AG20443 (cell line): Measurements from ENCODE around the gene SRR.
"Not testable (repeated sequence)": the region's sequence is repeated elsewhere in the genome, so short reads cannot be mapped to it uniquely, and the experiment has no call there.

Experiments used
- DNase-seq: peaks from one replicate; pipeline ENCODE4 v3.0.0; 2012; ENCODE audit warnings: low spot score, mixed read lengths

The SRR gene

GRCh38 chr17:2303204-2304188, at the start of gene SRR, which contains the start of gene SMG6:
SRR (plus strand) TSS chr17:2303950; CDS start chr17:2315561, 11,611 bp downstream.
SMG6 (minus strand) TSS chr17:2303785; CDS start chr17:2303720, 65 bp downstream.
- peak; percentile 99 for DNase-seq

GRCh38 chr17:2258830-2259229, 44.9 kb upstream of the SRR start:
- DNase-seq, result not testable (repeated sequence)

- DNase-seq, result peak; percentile 75
These were observed 43.8 kb upstream of the SRR start for GRCh38 chr17:2259769-2260536.

GRCh38 chr17:2262135-2262587, 41.6 kb upstream of the SRR start:
- peak; percentile 66 for DNase-seq

- DNase-seq, result no peak
These were observed 40.3 kb upstream of the SRR start for GRCh38 chr17:2263183-2264066.

- DNase-seq, result no peak
These were observed 39.5 kb upstream of the SRR start for GRCh38 chr17:2264067-2264860.

GRCh38 chr17:2265166-2265565, 38.6 kb upstream of the SRR start:
- not testable (repeated sequence) for DNase-seq

- no peak for DNase-seq
These were observed 37.5 kb upstream of the SRR start for GRCh38 chr17:2266045-2266864.

- DNase-seq, result no peak
These were observed 36.9 kb upstream of the SRR start for GRCh38 chr17:2266865-2267228.

- no peak for DNase-seq
These were observed 36.4 kb upstream of the SRR start for GRCh38 chr17:2267354-2267753.

- DNase-seq, result no peak
These were observed 31.6 kb upstream of the SRR start for GRCh38 chr17:2271985-2272702.

- DNase-seq, result no peak
These were observed 29.3 kb upstream of the SRR start for GRCh38 chr17:2274414-2274813.

GRCh38 chr17:2275722-2276121, 28.0 kb upstream of the SRR start:
- DNase-seq, result no peak

- DNase-seq, result no peak
These were observed 26.1 kb upstream of the SRR start for GRCh38 chr17:2277429-2278170.

GRCh38 chr17:2279707-2280106, 24.0 kb upstream of the SRR start:
- no peak for DNase-seq

- DNase-seq, result peak; percentile 73
These were observed 21.4 kb upstream of the SRR start for GRCh38 chr17:2282297-2282873.

GRCh38 chr17:2283302-2283701, 20.4 kb upstream of the SRR start:
- no peak for DNase-seq

GRCh38 chr17:2289878-2290478, 13.8 kb upstream of the SRR start:
- DNase-seq, result peak; percentile 26
